Thymus (tissue), 11 donors: ENCODE measurements around the gene ENAH. TPM values are rescaled to one million over a fixed set of nuclear protein-coding genes. Genes with fewer than 3 reads are reported as not detected.
"Not testable (repeated sequence)": the region's sequence is repeated elsewhere in the genome, so short reads cannot be mapped to it uniquely, and the experiment has no call there.

ENCODE experiments used
- DNase-seq, 9 donors: peaks; one replicate each; pipeline ENCODE4 v3.0.0-alpha.2; 2013; ENCODE audit warnings: low spot score in 9 of 9, low read depth in 6 of 9, missing footprints in 1 of 9
- H3K27ac ChIP-seq, 2 donors: one replicate each; pipeline ENCODE4 v1.5.1; 2013; ENCODE audit warnings: control low read depth in 1 of 2, low read depth in 1 of 2, low read length in 1 of 2, mild to moderate bottlenecking in 1 of 2, moderate library complexity in 1 of 2
- H3K27me3 ChIP-seq, 2 donors: one replicate each; pipeline ENCODE4 v1.5.1; 2013; ENCODE audit warnings: low read length in 1 of 2; ENCODE audit not compliant: control insufficient read depth in 2 of 2, insufficient read depth in 1 of 2
- H3K36me3 ChIP-seq, 2 donors: one replicate each; pipeline ENCODE4 v1.5.1; 2013; ENCODE audit warnings: low read length in 1 of 2, mild to moderate bottlenecking in 1 of 2, moderate library complexity in 1 of 2; ENCODE audit not compliant: control insufficient read depth in 2 of 2, insufficient read depth in 2 of 2
- H3K4me1 ChIP-seq, 2 donors: one replicate each; pipeline ENCODE4 v1.5.1; 2013; ENCODE audit warnings: low read length in 2 of 2; ENCODE audit not compliant: control insufficient read depth in 2 of 2, insufficient read depth in 2 of 2
- H3K4me3 ChIP-seq, 2 donors: one replicate each; pipeline ENCODE4 v1.5.1; 2013; ENCODE audit warnings: low read length in 2 of 2, control low read depth in 1 of 2, mild to moderate bottlenecking in 1 of 2
- H3K9me3 ChIP-seq, 2 donors: one replicate each; pipeline ENCODE4 v1.5.1; 2013; ENCODE audit warnings: low read length in 1 of 2, mild to moderate bottlenecking in 1 of 2; ENCODE audit not compliant: control insufficient read depth in 2 of 2, insufficient read depth in 1 of 2
- WGBS: extraction: QIAGEN DNeasy Blood & Tissue Kit; methylation state at CpG from one replicate; pipeline ENCODE4 v1.1.7; 2013; 5-methylcytosine and 5-hydroxymethylcytosine counted together
- polyA plus RNA-seq: library from polyadenylated mRNA; stranded (reverse); fragments of 200-250 nt; gene quantifications from one replicate; pipeline ENCODE4 v1.2.3, GENCODE V29; 2013
- total RNA-seq: library from RNA; stranded (reverse); fragments of 120-200 nt; gene quantifications from one replicate; pipeline ENCODE4 v1.2.4, GENCODE V29; 2013
- donor health status: healthy.

ENAH gene
- total and polyA plus RNA-seq, 2 donors, result 18.3 to 19.5 TPM

DNA sequence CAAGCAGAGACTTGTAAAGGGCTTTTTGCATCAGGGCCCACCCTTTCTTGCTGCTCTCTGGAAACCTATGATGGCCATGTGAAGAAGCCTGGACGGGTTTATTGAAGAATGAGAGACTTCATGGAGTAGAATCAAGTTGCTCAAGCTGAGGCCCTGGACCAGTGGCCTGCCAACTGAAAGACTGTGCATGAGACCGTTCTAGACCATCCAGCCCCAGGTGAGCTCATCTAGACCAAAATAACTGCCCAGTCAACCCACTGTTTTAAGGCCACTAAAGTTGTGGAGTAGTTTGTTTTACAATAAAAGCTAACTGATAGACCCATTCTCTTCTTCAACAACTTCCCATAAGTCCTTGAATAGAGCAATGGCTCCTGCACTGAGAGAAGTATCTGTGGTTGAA, 11.8 kb upstream of the ENAH start:
- Histone ChIP-seq H3K36me3 (no peaks in the 10 kb centered on the region), H3K27me3 (no peaks in the 10 kb centered on the region), H3K4me3 (no peak overlapping the region), H3K27ac (no peak overlapping the region), H3K9me3 (no peaks in the 10 kb centered on the region), H3K4me1 (no peaks in the 10 kb centered on the region)
- WGBS, result 96% methylated on average over 2 of the region's 2 CpGs
- no peak for DNase-seq

DNA sequence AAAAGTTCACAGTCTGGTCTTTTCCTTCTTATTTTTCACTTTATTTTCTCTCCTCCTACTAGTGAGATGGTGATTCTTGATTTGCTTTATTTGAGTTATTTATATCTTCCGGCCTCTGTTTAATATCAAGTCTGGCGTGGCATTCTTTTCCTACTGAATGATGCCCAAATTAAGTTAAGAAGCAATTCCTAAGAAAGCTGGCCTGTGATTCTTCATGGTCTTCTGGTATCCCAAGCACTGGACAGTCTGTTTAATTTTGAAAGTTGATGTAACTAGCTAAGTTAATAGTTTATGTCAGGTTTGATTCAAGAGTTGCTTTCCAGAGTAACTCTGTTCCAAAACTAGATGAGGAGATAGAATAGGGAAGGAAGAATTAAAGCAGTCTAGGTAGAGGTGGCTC, 9.2 kb upstream of the ENAH start:
- H3K27me3 ChIP-seq, result peaks cover 0 to 4% of the 10 kb centered on the region in 2 donors
- H3K9me3 ChIP-seq, result no peaks in the 10 kb centered on the region
- H3K36me3 ChIP-seq, result no peaks in the 10 kb centered on the region
- WGBS, result 96% methylated on average over 2 of the region's 2 CpGs
- no peak overlapping the region for H3K27ac ChIP-seq
- DNase-seq, result no peak
- H3K4me3 ChIP-seq, result no peak overlapping the region
- no peaks in the 10 kb centered on the region for H3K4me1 ChIP-seq

GRCh38 chr1:225660544-225660946, 7.6 kb upstream of the ENAH start:
- H3K9me3 ChIP-seq, result no peaks in the 10 kb centered on the region
- 70% methylated on average over 1 of the region's 1 CpG for WGBS
- no peaks in the 10 kb centered on the region for H3K4me1 ChIP-seq
- no peak overlapping the region for H3K4me3 ChIP-seq
- H3K27ac ChIP-seq, result no peak overlapping the region
- no peak for DNase-seq
- H3K36me3 ChIP-seq, result no peaks in the 10 kb centered on the region
- peaks cover 5 to 8% of the 10 kb centered on the region in 2 donors for H3K27me3 ChIP-seq

DNA sequence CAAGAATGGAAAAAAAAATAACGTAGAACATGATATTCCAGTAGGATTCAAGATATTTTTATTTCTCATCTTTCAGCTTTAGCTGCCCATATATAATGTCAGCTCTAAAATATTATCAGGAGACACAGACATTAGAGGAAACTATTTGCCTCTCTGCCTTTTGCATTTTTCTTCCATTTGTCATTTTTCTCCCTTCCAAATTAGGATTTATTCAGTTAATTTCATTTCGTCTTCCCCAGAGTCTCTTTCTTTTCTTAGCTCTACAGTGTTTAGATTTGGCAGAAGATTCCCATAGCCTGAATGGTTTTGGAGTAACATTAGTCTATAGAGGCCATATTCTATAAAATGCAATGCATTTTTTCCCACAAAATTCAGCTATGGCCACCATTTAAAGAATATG, 5.1 kb upstream of the ENAH start:
- peaks cover 0 to 7% of the 10 kb centered on the region in 2 donors for H3K4me1 ChIP-seq
- DNase-seq, result no peak
- 93% methylated on average over 2 of the region's 2 CpGs for WGBS
- no peaks in the 10 kb centered on the region for H3K36me3 ChIP-seq
- no peak overlapping the region for H3K4me3 ChIP-seq
- no peak overlapping the region for H3K27ac ChIP-seq
- peaks cover 27 to 32% of the 10 kb centered on the region in 2 donors for H3K27me3 ChIP-seq
- no peaks in the 10 kb centered on the region for H3K9me3 ChIP-seq

- no peak overlapping the region for H3K27ac ChIP-seq
- peaks cover 0 to 2% of the 10 kb centered on the region in 2 donors for H3K9me3 ChIP-seq
- no peak for DNase-seq
- no peaks in the 10 kb centered on the region for H3K36me3 ChIP-seq
- H3K4me1 ChIP-seq, result peaks cover 2 to 7% of the 10 kb centered on the region in 2 donors
- WGBS, result 94% methylated on average over 7 of the region's 7 CpGs
- peaks cover 32 to 35% of the 10 kb centered on the region in 2 donors for H3K27me3 ChIP-seq
- no peak overlapping the region for H3K4me3 ChIP-seq
These were observed 4.6 kb upstream of the ENAH start for GRCh38 chr1:225657462-225657989.

DNA sequence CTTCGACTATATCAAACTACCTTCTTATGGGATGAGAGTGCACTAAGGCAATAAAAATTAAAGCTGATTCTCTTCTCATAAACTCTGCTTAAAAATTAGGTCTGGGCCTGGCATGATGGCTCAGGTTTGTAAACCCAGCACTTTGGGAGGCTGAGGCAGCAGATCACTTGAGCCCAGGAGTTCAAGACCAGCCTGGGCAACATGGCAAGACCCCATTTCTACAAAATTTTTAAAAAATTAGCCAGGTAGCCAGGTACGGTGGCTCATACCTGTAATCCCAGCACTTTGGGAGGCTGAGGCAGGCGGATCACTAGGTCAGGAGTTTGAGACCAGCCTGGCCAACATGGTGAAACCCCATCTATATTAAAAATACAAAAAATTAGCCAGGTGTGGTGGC, 3.3 kb upstream of the ENAH start:
- not testable (repeated sequence) for H3K9me3 ChIP-seq, DNase-seq, H3K4me3 ChIP-seq, H3K36me3 ChIP-seq, H3K27ac ChIP-seq
- H3K4me1 ChIP-seq, result peaks cover 9 to 14% of the 10 kb centered on the region in 2 donors
- peaks cover 44 to 48% of the 10 kb centered on the region in 2 donors for H3K27me3 ChIP-seq
- WGBS, result 98% methylated on average over 3 of the region's 3 CpGs

DNA sequence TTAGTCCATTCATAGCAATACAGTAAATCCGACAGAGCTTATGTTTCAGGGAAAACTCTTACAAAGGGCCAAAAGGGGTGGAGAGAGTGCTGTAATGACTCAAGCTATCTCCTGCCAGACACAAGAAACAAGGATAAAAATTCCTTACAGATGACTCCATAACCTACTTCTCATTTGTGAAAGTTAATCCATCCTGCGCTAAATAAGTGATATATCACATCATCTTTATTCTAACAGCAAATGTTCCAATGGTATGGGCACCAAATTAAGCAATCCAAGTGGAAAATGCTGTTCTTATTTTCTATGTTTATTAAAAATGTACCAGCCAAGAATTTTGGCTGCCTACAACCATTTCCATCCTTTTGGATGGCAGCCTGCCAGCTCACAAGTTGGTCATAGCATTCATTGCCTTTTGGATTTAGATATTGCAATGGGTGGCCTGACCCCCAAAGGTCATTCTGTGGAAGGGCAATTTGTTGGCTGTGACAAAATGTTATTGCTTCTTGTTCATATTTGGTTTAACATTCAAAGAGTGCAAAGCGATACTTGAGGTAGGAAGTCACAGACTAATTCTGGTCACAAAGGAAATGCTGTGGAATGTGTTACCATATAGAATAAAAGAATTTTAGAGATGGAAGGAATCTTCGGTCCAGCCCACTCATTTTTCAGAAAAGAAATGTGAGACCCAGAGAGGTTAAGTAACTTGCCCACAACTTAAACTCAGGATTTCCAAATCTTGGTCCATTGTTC, 2.8 kb upstream of the ENAH start:
- Histone ChIP-seq H3K9me3 (peaks cover 0 to 2% of the 10 kb centered on the region in 2 donors), H3K36me3 (no peaks in the 10 kb centered on the region), H3K4me1 (peaks cover 9 to 14% of the 10 kb centered on the region in 2 donors), H3K27ac (no peak overlapping the region), H3K27me3 (peaks cover 44 to 50% of the 10 kb centered on the region in 2 donors), H3K4me3 (no peak overlapping the region)
- no peak for DNase-seq
- WGBS, result 93% methylated on average over 4 of the region's 4 CpGs

- Histone ChIP-seq H3K36me3 (no peaks in the 10 kb centered on the region), H3K9me3 (peaks cover 0 to 2% of the 10 kb centered on the region in 2 donors), H3K27me3 (peaks cover 46 to 58% of the 10 kb centered on the region in 2 donors), H3K4me1 (peaks cover 9 to 14% of the 10 kb centered on the region in 2 donors), H3K27ac (peak overlapping the region in 1 of 2 donors; percentile 23), H3K4me3 (no peak overlapping the region)
- no peak for DNase-seq
- 95% methylated on average over 15 of the region's 15 CpGs for WGBS
These were observed 2.0 kb upstream of the ENAH start for GRCh38 chr1:225654688-225655508.

- DNase-seq, result no peak
- Histone ChIP-seq H3K9me3 (peaks cover 0 to 2% of the 10 kb centered on the region in 2 donors), H3K4me1 (peaks cover 9 to 14% of the 10 kb centered on the region in 2 donors), H3K27ac (no peak overlapping the region), H3K27me3 (peaks cover 46 to 62% of the 10 kb centered on the region in 2 donors), H3K36me3 (no peaks in the 10 kb centered on the region), H3K4me3 (no peak overlapping the region)
- 83% methylated on average over 4 of the region's 4 CpGs for WGBS
These were observed 1.3 kb upstream of the ENAH start for GRCh38 chr1:225654277-225654597.
